GM21786 (cell line): ENCODE data around the gene PLD3.
"Not testable (repeated sequence)": the region's sequence is repeated elsewhere in the genome, so short reads cannot be mapped to it uniquely, and the experiment has no call there.

ENCODE experiments used
- ATAC-seq: cut with Tn5 transposase; IDR thresholded peaks from one replicate; pipeline ENCODE4 v1.9.1; 2021; ENCODE audit not compliant: unreplicated experiment

Gene PLD3

DNA sequence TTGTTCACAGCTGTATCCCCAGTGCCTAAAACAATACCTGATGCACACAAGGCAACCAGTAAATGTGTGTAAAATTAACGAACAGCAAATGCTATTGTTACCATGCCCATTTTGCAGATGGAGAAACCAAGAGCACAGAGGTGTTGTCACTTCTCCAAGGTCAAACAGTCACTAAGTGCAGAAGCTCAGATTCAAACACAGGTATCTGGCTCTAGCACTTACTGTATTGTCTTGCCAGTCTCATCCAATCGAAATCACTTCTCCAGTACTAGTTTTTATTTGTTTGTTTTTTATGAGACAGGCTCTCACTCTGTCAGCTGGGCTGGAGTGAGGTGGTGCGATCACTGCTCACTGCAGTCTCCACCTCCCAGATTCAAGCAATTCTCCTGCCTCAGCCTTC lies 13.7 kb downstream of the PLD3 start:
- ATAC-seq = no peak

DNA sequence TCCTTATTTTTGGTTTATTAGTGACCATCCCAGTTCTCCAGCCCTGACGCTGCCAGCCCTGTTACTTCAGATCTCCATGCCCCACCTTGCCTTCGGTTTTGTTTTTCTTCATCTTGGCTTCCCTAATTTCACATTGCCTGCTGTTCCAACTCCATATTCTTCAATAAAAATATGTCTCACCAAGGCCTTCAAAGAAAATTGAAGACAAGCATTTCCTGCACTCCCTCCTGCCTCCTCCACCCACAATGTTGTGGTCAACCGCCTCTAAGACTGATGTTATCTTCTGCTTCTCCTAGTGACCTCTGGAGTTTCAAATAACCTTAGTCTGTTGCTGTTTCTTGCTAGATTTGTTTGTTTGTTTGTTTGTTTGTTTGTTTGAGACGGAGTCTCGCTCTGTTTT lies 14.6 kb downstream of the PLD3 start:
- ATAC-seq = no peak

DNA sequence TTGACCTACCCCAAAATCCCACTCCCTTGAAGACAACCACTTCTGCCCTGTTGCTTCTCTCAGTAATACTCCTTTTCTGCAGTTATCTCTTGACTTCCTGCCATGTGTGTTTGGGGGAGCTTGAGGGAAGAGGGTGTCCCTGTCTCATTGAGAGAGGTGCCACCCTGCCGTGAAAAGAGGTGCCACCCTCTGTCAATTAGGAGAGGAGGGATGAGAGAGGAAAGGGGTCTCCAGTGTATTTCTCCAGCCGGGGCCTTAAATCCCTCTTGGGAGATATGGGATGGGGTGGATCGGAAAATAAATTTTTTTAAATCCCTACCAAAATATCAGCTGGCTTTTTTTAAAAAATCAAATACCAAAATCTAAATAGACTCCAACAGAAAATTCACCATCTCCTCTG lies 16.5 kb downstream of the PLD3 start:
- no peak for ATAC-seq

DNA sequence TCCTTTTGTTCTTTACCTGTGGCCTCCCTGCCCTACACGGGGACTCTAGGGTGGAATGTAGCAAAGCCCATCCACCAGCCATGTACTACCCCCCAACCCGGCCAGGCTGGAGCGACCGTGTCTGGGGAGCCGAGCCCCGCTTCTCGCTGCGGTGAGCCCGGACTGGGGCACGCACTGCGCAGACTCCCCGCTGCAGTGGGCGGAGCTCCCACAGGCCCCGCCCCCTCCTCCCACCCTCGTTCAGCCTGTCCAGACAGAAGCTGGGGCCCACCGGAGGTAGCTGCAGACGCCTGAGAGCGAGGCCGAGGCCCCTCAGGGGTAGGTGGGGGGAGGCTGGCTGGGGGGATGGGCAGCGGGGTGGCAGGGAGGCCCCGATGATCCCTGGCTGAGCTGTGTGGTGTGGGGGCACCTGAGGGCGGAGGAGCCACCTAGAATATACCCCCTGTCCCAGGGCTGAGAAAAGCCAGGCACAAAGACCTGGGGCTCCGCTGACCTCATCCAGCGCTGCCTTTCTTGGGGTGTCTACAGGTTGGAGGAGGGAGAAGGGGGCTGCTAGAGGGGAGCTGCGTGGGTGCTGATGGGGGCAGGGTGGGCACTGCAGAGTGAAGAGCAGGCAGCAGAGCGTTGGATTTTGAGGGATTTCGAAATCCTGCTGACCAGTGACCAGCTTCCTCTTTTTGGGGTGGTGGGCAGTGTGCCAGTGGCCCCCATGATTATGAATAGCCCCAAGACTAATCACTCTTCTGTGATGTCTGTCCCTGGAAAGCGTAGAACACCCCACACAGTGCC lies 17.3 kb downstream of the PLD3 start:
- no peak for ATAC-seq

DNA sequence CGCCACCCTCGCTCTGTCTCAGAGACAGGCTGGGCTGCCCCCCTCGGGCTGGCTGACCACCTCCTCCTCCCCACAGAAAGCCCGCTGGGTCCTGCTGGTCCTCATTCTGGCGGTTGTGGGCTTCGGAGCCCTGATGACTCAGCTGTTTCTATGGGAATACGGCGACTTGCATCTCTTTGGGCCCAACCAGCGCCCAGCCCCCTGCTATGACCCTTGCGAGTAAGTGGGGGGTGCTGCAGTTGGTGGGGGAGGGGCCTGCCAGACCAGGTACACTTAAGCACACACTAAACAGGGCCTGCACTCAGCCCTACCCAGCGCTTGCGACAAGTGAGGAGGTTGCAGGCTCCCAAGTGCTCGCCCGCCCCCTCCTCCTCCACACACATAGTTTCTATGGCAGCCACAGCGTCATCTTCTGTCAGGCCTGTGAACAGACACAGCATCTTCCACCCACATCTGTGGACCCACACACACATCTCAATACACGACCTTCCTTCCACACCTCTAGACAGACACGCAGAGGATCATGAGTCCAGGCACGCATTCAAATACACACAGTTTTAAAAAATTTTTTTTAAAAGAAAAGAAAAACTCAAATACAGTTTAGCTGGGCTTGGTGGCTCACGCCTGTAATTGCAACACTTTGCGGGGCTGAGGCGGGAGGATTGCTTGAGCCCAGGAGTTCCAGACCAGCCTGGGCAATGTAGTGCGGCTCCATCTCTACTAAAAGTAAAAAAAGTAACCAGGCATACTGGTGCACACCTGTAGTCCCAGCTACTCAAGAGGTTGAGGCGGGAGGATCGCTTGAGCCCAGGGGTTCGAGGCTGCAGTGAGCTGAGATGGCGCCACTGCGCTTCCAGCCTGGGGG lies 18.4 kb downstream of the PLD3 start:
- no peak for ATAC-seq

DNA sequence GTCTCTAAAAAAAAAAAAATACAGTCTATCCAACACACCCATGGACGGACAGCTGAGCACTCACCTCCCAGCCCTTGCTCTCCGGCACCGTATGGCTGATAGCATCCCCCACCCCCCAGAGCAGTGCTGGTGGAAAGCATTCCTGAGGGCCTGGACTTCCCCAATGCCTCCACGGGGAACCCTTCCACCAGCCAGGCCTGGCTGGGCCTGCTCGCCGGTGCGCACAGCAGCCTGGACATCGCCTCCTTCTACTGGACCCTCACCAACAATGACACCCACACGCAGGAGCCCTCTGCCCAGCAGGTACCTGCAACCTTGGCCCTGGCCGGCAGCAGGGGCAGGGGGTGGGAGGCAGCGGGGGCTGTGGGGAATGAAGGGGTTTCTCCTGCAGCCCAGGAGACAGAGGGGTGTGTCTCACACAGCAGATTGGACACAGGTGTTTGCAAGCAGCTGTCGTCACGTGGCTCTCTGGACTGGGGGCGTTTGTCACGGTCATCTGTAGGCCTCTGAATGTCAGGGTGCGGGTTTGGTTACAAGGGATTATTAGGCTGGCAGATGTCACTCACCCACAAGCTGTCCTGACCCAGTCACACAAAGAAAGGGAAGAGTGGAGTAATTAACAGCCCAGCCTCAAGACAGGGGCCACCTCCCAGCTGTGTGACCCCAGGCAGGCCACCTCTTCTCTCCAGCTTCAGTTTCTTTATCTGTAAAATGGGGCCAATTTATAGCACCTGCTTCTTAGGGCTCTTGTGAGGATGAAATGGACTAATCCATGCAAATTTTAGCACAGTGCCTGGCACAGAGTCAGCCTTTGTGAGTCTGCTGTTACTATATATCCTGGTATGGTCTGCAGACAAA lies 19.3 kb downstream of the PLD3 start:
- ATAC-seq = no peak

DNA sequence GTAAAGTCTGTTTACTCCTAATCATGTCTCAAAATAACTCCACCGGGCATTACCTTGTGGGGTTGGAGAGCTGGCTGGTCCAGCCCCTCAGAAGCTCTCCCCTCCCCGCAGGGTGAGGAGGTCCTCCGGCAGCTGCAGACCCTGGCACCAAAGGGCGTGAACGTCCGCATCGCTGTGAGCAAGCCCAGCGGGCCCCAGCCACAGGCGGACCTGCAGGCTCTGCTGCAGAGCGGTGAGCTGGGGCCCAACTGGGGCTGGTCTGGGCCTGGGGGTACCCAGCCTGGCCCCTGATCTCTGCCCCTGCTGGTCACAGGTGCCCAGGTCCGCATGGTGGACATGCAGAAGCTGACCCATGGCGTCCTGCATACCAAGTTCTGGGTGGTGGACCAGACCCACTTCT lies 21.3 kb downstream of the PLD3 start:
- ATAC-seq = no peak

DNA sequence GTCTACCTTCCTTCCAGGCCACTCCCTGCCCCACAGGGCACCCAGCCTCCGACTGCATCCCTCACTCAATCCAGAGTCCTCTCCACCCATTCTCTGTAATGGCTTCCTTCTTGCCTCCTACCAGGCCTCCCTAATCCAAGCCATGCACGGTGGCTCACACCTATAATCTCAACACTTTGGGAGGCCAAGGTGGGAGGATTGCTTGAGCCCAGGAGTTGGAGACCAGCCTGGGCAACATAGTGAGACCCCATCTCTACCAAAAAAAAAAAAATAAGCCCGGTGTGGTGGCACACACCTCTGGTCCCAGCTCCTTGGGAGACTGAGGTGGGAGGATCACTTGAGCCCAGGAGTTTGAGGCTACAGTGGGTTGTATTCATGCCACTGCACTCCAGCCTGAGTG lies 21.8 kb downstream of the PLD3 start:
- not testable (repeated sequence) for ATAC-seq

DNA sequence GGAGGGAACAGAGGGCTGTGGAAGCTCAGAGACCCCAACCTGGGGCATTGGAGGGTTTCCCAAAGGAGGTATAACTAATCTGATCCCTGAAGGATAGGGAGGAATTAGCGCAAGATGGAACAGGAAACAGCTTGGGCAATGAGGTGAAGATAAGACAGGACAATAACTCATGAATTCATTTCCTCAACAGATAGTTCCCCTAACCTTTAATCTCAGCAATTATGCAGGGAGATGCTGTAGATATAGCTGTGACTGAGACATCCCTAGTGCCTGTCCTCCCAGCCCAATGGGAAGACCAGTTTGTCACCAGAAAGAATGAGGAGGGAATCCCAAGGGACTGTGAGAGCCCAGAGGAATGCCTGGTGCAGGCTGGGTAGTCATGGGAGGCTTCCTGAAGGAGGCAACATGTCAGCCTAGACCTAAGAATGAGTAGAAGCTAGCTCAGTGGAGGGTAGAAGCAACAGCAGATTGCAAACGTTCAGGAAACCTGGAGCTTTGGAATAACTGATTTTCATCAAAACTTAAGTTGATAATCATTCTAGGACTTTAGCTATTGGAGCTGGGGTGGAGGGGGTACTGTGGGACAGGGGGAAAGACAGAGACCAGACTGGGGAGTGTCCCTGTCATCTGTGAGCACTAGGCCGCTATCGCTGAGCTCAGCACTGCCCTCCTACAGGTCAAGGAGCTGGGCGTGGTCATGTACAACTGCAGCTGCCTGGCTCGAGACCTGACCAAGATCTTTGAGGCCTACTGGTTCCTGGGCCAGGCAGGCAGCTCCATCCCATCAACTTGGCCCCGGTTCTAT lies 22.7 kb downstream of the PLD3 start:
- no peak for ATAC-seq

DNA sequence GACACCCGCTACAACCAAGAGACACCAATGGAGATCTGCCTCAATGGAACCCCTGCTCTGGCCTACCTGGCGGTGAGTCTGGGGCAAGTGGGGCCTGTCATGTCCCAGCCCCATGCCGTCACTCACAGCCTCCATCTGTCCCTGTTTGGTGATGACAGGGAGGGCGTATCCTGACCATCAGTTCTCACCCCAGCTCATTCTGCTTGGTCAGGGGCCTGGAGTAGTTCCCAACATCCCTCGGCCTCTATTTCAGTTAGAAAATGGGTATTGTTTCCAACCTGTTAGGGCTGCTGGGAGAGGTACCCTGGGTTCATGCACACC lies 23.3 kb downstream of the PLD3 start:
- no peak for ATAC-seq

DNA sequence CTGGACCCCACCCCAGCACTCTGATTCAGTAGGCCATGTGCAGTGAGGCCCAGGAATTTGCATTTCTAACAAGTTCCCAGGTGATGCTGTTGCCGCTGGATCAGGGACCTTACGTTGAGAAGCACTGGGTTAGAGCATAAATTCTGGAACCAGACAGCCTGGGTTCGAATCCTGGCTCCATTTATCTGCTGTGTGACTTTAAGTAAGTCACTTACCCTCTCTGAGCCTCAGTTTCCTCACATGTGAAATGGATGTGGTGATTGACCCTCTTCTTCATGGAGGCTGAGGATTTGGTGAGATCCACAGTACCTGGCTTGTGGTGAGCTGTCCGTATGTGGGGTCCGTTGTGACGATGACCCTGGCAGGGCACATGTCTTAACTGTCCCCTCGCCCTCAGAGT lies 25.6 kb downstream of the PLD3 start:
- no peak for ATAC-seq

DNA sequence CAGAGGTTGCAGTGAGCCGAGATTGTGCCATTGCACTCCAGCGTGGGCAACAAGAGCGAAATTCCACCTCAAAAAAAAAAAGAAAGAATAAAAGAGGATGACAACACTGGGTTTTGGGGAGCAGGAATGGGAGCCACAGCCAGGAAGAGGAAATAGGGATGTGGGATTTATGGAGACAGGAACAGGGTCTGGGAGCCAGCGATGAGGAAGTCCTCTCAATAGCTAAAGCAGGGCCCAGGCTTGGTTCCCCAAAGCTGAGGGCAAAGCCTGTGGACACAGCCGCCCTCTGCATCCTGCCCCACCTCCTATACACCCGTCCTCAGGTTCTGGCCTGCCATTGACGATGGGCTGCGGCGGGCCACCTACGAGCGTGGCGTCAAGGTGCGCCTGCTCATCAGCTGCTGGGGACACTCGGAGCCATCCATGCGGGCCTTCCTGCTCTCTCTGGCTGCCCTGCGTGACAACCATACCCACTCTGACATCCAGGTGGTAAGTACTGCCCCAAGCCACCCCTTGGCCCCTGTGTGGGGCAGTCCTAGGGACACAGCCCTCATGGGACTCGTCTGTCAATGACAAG lies 27.9 kb downstream of the PLD3 start:
- no peak for ATAC-seq

DNA sequence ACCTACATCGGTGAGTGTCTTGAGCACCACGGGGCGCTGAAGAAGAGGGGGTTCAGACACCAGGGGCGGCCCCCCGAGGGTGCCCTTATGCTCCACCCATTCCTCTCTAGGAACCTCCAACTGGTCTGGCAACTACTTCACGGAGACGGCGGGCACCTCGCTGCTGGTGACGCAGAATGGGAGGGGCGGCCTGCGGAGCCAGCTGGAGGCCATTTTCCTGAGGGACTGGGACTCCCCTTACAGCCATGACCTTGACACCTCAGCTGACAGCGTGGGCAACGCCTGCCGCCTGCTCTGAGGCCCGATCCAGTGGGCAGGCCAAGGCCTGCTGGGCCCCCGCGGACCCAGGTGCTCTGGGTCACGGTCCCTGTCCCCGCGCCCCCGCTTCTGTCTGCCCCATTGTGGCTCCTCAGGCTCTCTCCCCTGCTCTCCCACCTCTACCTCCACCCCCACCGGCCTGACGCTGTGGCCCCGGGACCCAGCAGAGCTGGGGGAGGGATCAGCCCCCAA lies 29.4 kb downstream of the PLD3 start:
- ATAC-seq = no peak

DNA sequence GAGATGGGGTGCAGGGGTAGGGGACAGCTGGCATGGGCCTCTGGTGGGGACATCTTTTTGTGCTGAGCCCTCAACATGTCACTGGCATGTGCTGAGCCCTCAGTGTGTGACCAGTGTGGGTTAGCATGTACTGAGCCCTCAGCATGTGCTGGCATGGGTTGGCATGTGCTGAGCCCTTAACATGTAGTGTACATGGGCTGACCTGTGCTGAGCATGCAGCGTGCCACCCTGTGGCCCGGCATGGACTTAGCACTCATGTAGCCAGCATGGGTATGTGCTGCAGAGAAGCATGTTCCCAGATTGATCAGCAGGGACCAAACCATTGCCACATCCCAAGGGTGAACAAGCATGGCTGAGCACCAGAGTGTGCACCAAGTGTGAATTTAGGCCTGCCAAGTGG lies 30.0 kb downstream of the PLD3 start:
- no peak for ATAC-seq

DNA sequence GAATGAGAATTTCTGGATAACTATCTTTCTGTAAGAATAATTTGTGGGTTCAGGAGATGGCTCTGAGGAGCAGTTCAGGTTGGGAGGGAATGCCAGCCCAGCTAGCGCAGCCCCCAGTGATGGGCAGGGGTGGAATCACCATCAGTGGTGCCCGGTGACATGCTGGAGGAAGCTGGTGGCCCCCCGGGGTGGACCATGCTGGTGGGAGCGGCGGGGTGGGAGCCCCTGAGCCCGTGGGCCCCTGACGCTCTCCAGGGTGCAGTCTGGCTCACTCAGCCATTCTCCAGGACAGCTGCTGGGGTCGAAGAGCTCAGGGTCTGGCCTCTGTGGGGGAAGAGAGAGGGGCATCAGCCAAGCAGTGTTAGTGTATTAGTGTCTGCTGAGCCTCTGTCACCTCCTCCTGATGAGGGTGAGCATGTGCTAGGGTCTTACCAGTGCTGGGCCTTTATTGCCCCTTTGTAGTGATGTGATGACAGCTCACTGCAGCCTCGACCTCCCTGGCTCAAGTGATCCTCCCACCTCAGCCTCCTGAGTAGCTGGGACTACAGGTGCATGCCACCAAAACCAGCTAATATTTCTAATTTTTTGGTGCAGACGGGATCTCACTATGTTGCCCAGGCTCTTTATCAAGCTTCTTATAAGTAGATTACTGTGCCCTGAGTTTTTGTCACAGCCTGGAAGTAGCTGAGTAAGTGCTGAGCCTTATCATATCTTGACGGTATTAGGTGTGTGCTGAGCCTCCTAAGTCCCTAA lies 31.1 kb downstream of the PLD3 start:
- no peak for ATAC-seq

DNA sequence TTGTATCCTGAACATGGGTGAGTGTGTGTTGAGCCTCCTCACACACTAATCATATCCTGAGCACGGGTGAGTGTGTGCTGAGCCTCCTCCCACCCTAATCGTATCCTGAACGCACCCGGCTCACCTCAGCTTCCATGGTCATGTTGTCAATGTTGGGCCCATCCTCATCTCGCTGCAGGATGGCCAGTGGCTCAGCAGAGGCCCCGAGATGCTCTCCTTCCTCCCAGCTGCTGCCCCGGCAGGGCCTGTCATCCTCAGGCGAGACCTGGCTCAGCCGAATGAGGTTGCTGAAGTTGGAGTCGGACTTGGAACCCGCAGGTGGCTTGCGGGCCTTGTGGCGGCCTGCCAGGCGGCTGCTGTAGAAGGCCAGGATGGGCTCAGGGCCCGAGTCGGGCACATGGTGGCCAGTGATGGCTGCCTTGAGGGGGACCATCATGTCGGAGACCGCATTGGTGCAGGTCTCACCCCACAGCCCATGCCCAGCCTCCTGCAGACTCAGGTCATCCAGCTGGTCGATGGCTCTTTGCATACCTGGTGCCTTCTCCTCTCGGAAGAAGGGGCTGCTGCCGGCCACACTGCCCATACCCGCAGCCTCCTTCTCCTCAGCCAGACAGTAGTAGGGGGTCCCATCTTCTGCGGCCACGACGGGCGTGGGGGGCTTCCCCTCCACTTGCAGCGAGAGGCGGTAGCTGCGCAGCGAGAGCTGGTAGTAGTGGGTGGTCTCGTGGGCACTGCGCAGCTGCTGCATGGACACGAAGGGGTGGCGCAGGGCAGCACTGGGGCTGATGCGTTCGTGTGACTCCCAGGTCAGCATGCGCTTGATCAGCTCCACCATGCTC lies 31.9 kb downstream of the PLD3 start:
- ATAC-seq = no peak

DNA sequence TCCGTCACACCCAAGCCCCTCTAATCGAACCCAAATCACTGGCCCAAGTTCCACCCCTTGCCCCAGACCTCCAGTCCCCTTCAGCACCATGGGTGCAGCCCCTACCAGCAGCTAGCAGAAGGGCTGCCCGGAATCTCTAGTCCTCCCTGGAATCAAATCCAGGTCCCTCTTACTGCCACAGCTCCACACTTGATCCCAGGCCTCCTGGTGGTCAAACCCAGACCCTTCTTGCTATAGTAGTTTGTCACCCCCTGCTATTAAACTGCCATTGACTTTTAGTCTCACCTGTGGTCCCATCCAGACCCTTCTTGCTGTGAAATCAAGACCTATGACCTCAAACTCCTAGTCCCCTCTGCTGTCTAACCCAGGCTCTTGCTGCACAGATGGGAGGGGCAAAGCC lies 32.8 kb downstream of the PLD3 start:
- no peak for ATAC-seq

DNA sequence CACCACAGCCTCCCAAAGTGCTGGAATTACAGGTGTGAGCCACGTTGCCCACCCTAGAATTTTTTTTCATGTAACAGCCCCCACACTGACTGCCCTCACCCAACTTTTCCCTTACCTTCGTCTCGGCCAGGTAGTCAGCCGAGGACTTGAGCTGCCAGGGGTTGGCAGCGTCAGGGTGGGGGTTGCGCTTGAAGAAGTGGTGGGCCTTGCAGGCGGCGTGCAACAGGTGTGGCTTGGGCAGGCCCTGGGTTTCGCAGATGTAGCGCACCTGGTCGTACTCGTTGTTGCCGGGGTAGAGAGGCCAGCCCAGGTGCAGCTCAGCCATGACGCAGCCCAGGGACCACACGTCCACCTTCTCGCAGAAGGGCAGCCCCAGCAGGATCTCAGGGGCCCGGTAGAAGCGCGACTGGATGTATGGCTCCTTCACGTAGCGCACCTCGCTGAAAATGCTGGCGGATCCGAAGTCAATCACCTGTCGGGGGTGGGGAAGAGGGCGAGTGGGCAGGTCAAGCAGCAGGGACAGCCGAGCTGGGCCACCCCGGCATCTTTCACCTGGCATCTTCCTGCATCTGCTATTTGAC lies 35.3 kb downstream of the PLD3 start:
- no peak for ATAC-seq
